ENCODE results near the gene NFXL1.
"Not testable (repeated sequence)": the region's sequence is repeated elsewhere in the genome, so short reads cannot be mapped to it uniquely, and the experiment has no call there.

NFXL1 gene

GRCh38 chr4:47914220-47914925 is at the start of gene NFXL1:
NFXL1 (minus strand) TSS chr4:47914583; CDS start chr4:47914203, 380 bp downstream.
- peak; percentile 94 for DNase-seq

GRCh38 chr4:47954677-47955076 is 40.3 kb upstream of the NFXL1 start:
- DNase-seq: no peak

DNA sequence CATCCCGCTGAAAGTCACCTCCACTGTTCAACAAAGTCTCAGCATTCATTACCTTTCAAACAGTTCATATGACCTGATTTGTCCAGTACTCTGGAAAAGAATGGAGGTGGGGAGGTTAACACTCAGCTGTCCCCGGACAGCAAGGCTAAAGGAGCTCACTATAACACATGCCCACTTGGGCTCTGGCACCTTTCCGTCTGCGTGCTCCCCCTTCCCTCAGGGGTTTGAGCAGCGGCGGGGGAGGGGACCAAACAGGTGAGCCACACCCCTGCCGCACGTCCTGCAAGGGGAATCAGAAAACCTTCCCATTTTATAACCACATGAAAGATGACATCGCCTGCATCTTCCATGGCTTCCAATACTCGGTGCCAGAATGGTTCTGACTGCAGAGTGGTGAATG is 39.9 kb upstream of the NFXL1 start:
- no peak for DNase-seq

DNA sequence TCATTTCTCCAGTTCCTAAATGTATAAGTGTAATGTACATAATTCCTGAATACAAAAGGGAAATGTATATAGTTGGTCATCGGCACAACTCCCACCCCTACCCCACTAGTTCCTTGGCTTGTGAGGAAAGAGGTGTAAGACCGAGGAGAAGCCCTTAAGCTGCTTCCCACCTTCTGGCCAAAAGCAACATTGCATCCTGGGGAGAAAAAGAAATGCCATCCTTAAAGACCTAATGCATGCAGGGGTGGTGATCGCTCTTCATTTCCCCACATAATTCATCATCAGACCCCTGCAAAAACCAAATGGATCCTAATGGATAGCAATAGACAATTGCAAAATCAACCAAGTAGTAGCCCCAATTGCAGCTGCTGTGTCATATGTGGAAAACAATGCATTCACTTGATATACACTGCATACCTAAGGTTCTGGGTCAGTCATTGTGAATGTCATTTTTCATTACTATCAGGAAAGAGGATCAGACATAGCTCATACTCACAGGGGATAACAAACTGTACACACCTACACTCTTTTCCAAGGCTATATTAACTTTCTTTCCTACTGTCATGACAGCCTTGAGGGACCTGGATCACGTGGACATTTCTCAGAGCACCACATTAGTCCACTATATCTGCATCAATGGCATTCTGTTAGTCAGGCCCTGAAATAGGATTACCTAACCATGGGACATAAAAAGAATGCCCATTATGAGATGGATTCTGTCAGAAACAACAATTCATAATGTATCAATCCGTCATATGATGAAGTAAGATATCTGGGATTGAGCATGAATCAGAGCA is 31.7 kb upstream of the NFXL1 start:
- no peak for DNase-seq

GRCh38 chr4:47942081-47942819 is 27.9 kb upstream of the NFXL1 start:
- DNase-seq: no peak

DNA sequence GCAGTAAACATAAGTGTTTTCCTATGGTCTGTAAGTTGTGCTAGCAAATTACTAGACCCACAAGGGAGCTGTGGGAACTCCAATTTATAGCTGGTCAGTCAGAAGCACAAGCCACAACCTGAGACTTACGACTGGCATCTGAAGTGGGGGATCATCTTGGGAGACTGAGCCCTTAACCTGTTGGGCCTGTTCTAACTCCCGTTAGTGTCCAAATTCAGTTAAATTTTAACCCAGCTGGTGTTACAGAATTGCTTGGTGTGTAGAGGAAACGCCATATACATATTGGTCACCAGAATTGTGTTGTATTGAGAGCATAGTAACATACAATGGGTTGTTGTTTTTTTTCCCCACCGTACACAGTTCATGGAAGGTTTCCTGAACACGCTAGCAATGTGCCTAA is 25.1 kb upstream of the NFXL1 start:
- no peak for DNase-seq

DNA sequence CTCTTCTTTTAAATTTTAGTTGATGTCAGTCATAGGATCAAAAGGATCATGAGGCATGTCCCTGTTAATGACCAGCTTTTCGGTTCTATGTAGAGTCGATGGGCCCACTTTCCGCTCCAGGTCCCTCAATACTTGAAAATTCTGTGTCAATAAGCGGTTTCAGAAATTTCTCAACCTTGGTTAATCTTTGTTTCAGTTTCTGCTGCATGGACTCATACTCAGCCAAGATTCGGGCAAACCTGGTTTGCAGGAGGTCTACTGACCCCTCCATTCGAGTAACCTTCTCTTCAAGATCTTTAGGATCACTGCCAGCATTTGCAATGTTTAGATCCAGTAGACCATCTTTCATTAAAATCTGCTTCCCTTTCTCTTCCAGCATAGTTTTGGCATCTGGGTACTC is 22.0 kb upstream of the NFXL1 start:
- DNase-seq: no peak

DNA sequence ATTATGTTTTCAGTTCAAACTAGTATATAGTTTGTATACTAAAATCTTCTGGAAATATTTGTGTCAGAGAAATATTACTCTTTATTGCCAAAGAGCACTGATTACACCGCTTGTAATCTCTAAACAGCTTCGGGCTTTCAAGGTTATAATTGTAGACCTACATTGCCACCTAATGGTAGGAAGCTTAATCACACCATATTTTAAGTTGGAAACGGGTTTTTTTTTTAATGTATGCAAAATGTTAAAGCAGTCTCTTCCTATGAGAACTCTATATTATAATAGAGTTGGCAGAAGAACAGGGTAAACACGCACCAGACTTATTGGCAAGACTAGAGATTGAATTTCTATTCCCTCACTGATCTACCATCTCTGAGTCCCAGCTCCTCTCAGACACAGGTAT is 19.5 kb upstream of the NFXL1 start:
- no peak for DNase-seq

DNA sequence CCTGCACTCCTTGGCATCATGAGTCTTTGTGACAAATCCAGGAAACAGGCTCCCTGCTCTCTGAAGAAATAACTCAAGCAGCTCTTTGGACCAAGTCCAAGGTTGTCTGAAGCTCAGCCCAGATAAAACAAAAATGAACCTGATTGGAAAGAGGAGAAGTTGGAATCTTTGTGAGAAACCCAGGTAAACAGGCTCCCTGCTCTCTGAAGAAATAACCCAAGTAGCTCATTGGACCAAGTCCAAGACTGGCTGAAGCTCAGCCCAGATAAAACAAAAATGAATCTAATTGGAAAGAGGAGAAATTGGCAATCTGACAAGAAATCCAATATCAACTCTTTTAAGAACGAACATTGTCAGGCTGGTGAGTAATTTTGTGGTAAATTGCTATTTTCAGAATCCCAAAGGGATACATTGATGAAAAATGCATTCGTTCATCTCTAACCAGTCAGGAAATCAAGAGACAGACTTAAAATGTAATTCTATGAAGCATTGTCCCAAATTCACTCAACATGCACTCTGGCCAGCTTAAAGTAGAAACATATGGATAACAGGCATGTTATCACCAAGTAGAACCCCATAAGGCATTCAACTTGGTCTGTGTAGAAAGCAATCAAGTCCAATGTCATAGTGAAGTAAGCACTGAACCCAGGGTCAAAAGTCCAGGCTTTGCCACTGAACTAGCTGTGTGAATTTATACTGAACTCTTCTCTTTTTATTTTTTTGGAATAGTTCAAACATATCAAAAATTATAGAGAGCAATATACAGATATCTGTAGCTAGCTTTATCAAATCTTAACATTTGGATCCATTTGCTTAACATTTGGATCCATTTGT is 16.8 kb upstream of the NFXL1 start:
- DNase-seq: no peak

GRCh38 chr4:47929682-47930201 is 15.4 kb upstream of the NFXL1 start:
- DNase-seq: no peak

- peak; percentile 19 for DNase-seq
Observed at GRCh38 chr4:47926667-47927258, 12.4 kb upstream of the NFXL1 start.

DNA sequence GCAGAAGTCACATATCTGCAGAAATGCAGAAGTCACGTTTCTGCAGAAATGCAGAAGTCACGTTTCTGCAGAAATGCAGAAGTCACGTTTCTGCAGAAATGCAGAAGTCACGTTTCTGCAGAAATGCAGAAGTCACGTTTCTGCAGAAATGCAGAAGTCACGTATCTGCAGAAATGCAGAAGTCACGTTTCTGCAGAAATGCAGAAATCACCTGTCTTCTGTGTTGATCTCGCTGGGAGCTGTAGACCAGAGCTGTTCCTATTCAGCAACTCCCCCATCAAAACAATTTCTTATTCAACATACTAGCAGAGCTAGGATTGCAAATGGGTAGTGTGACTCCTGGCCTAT is 8.9 kb upstream of the NFXL1 start:
- DNase-seq: not testable (repeated sequence)

DNA sequence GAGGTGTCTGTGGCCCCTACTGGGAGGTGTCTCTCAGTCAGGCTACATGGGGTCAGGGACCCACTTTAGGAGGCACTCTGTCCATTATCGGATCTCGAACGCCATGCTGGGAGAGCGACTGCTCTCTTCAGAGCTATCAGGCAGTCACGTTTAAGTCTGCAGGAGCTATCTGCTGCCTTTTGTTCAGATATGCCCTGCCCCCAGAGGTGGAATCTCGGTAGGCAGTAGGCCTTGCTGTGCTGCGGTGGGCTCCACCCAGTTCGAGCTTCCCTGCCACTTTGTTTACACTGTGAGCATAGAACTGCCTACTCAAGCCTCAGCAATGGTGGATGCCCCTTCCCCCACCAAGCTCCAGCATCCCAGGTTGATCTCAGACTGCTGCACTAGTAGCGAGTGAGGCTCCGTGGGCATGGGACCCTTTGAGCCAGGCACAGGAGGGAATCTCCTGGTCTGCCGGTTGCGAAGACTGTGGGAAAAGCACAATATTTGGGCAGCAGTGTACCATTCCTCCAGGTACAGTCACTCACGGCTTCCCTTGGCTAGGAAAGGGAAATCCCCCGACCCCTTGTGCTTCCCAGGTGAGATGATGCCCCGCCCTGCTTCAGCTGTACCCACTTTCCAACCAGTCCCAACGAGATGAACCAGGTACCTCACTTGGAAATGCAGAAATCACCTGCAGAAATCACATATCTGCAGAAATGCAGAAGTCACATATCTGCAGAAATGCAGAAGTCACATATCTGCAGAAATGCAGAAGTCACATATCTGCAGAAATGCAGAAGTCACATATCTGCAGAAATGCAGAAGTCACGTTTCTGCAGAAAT is 8.3 kb upstream of the NFXL1 start:
- not testable (repeated sequence) for DNase-seq

DNA sequence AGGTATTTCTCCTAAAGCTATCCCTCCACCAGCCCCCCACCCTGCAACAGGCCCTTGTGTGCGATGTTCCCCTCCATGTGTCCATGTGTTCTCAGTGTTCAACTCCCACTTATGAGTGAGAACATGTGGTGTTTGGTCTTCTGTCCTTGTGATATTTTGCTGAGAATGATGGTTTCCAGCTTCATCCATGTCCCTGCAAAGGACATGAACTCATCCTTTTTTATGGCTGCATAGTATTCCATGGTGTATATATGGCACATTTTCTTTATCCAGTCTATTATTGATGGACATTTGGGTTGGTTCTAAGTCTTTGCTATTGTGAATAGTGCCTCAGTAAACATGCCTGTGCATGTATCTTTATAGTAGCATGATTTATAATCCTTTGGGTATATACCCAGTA is 2.8 kb upstream of the NFXL1 start:
- DNase-seq: not testable (repeated sequence)

- DNase-seq: no peak
Observed at GRCh38 chr4:47915378-47915777, 995 bp upstream of the NFXL1 start.

DNA sequence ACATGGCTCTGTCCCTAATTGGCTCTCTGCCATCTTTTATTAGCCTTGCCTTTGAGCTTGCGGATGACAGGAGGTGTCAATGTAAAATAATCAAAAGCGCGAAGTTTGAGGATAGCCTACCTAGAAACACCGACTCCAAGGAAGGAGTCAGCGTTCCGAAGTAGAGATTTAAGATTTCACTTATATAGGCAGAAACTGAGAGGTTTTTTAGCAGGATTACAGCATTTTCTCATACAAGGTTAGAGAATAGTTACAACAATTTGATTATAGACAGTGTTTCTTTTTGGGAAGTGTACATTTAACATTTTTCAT is 499 bp upstream of the NFXL1 start:
- no peak for DNase-seq

DNA sequence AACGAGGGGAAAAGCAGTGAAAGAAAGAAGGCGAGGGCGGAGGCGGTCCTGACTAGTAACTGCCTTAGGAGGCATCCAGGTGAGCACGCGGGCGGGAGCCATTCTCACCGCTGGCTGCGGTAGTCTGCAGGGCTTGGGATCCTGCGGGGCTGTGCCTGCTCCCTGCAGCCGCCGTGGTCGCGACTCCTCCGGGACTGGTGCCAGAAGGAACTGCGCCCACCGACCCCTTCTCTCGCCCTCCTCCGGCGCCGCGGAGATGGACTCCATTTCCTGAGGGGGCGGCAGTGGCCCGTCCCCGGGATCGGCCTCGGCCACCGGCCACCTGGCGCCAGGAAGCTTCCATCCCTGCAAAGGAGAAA is 543 bp downstream of the NFXL1 start:
- DNase-seq: peak; percentile 12

DNA sequence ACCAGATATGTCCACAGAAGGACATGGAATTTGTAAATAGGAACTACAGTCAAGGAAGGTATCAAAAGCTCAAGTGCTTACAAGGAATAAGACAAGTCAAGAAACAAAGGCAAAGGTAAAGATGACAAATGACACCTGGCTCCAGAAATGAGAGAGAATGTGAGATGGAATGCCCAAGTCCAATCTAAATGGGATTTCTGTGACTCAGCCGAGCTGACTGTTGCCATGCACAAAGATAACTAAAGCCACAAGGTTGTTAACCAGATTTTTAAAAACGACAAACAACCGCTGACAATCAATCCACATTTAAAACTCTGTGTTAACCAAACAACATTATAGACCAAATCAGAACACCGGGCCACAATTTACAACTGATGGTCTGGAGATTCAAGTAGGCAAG is 1.1 kb downstream of the NFXL1 start:
- DNase-seq: no peak

- no peak for DNase-seq
Observed at GRCh38 chr4:47907089-47907646, 7.2 kb downstream of the NFXL1 start.

DNA sequence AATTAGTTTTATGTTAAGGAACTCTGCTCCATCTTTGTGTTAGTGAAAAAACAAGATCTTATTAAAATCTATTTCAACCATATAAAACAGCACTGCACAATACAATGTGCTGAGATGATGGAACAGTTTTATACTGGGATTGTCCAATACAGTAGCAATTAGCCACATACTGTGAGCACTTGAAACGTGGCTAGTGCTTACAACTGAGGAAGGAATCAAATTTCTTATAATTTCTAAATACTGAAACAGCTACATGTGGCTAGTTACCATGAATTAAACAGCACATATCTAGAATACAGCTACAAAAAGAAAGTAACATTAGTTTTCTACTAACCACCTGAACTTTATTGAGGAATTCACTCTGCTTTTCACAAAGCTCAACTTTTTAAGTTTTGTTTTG is 14.7 kb downstream of the NFXL1 start:
- DNase-seq: no peak

DNA sequence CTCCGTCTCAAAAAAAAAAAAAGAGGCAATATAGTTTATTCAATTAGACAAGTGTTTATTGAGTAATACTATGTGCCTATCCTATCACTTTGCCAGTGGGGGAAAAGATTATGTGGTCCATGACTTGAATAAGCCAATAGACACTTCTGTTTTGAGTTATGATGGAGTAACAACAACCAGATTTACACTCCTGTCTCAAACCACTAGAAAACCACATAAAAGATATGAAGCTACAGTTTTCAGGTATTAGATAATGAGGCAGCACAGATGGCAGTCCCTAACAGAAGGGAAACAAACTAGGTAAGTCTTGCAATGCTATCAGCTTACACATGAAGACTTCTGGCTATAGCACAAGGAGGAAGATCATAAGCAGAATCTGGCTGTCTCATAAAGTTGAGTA is 22.5 kb downstream of the NFXL1 start:
- DNase-seq: no peak

Measured in activated CD4-positive, alpha-beta T cell treated with anti-CD3 and anti-CD28 coated beads for 1 hour (primary cell).